ENCODE results near the gene CD180. TPM values are rescaled to one million over a fixed set of nuclear protein-coding genes. Genes with fewer than 3 reads are reported as not detected.
A peak's percentile ranks its signal among the peaks of the same experiment; 100 is the strongest.
"Not testable (repeated sequence)": the region's sequence is repeated elsewhere in the genome, so short reads cannot be mapped to it uniquely, and the experiment has no call there.

CD180 gene
- total RNA-seq, 1 donor from 2014 or later = under 0.01 TPM

- DNase-seq (ENCODE audit: low read depth in 2 of 2) = no peak
Measured at GRCh38 chr5:67189079-67189354, 7.6 kb downstream of the CD180 start.

- DNase-seq (ENCODE audit: low read depth in 2 of 2) = no peak
Measured at GRCh38 chr5:67188274-67189078, 8.1 kb downstream of the CD180 start.

GRCh38 chr5:67187006-67187715 is 9.4 kb downstream of the CD180 start:
- no peak for DNase-seq (ENCODE audit: low read depth in 2 of 2)

GRCh38 chr5:67183859-67184258 is 12.7 kb downstream of the CD180 start:
- DNase-seq (ENCODE audit: low read depth in 2 of 2) = no peak

GRCh38 chr5:67182301-67182790 is 14.3 kb downstream of the CD180 start:
- peak; percentile 67 to 90 for DNase-seq (ENCODE audit: low read depth in 2 of 2)

- no peak for DNase-seq (ENCODE audit: low read depth in 2 of 2)
Measured at GRCh38 chr5:67181648-67182221, 14.9 kb downstream of the CD180 start.

GRCh38 chr5:67179697-67180361 is 16.8 kb downstream of the CD180 start:
- DNase-seq (ENCODE audit: low read depth in 2 of 2) = no peak

- DNase-seq (ENCODE audit: low read depth in 2 of 2) = no peak
Measured at GRCh38 chr5:67178966-67179365, 17.6 kb downstream of the CD180 start.

- DNase-seq (ENCODE audit: low read depth in 2 of 2) = no peak
Measured at GRCh38 chr5:67178085-67178484, 18.5 kb downstream of the CD180 start.

- DNase-seq (ENCODE audit: low read depth in 2 of 2) = no peak
Measured at GRCh38 chr5:67176936-67177335, 19.7 kb downstream of the CD180 start.

- no peak for DNase-seq (ENCODE audit: low read depth in 2 of 2)
Measured at GRCh38 chr5:67173959-67174358, 22.6 kb downstream of the CD180 start.

- not testable (repeated sequence) for DNase-seq (ENCODE audit: low read depth in 2 of 2)
Measured at GRCh38 chr5:67173351-67173750, 23.2 kb downstream of the CD180 start.

- DNase-seq (ENCODE audit: low read depth in 2 of 2) = no peak
Measured at GRCh38 chr5:67170767-67171166, 25.8 kb downstream of the CD180 start.

- no peak for DNase-seq (ENCODE audit: low read depth in 2 of 2)
Measured at GRCh38 chr5:67168069-67168468, 28.5 kb downstream of the CD180 start.

GRCh38 chr5:67166460-67167285 is 29.9 kb downstream of the CD180 start:
- DNase-seq (ENCODE audit: low read depth in 2 of 2) = no peak

- peak; percentile 75 to 91 for DNase-seq (ENCODE audit: low read depth in 2 of 2)
Measured at GRCh38 chr5:67165526-67166459, 30.8 kb downstream of the CD180 start.

GRCh38 chr5:67164856-67165525 is 31.6 kb downstream of the CD180 start:
- no peak for DNase-seq (ENCODE audit: low read depth in 2 of 2)

GRCh38 chr5:67163863-67164595 is 32.6 kb downstream of the CD180 start:
- no peak for DNase-seq (ENCODE audit: low read depth in 2 of 2)

GRCh38 chr5:67163231-67163756 is 33.3 kb downstream of the CD180 start:
- DNase-seq (ENCODE audit: low read depth in 2 of 2) = no peak

All from lung microvascular endothelial cell (primary cell).